DND-41 (cell line): ENCODE data around the gene RGL4.

Experiments
- EZH2 ChIP-seq: IDR thresholded peaks from 3 replicates; pipeline ENCODE4 v1.6.1; 2012; ENCODE audit warnings: borderline replicate concordance, low read depth, mild to moderate bottlenecking, moderate library complexity, low read length, inconsistent platforms; ENCODE audit not compliant: severe bottlenecking
- TF ChIP-seq, protein P1 (sequence below): IDR thresholded peaks from 2 replicates; pipeline ENCODE4 v1.5.1; 2012; ENCODE audit warnings: borderline replicate concordance, low read length, moderate library complexity, mild to moderate bottlenecking; ENCODE audit not compliant: poor library complexity, severe bottlenecking; ENCODE audit errors: extremely low read depth

DNA sequence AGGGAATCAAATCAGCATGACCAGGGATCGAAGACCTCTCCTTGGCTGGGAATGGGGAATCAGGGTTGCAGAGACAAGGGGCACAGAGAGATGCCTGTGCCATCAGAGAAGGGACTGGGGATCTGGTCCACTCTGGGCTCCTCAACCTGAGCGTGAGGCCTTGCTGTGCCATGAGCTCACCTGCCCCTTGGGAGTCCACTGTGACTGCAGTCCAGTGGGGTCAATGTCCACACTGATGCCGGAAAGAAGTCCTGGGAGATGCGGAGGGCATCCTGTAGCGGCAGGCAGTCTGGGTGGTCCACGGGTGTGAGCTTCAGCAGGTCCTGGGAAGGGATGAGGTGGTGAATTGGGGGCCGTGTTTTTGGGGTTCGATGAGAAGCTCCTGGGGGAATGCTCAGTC, 7.3 kb upstream of the RGL4 start:
- TF ChIP-seq, protein P1, sequence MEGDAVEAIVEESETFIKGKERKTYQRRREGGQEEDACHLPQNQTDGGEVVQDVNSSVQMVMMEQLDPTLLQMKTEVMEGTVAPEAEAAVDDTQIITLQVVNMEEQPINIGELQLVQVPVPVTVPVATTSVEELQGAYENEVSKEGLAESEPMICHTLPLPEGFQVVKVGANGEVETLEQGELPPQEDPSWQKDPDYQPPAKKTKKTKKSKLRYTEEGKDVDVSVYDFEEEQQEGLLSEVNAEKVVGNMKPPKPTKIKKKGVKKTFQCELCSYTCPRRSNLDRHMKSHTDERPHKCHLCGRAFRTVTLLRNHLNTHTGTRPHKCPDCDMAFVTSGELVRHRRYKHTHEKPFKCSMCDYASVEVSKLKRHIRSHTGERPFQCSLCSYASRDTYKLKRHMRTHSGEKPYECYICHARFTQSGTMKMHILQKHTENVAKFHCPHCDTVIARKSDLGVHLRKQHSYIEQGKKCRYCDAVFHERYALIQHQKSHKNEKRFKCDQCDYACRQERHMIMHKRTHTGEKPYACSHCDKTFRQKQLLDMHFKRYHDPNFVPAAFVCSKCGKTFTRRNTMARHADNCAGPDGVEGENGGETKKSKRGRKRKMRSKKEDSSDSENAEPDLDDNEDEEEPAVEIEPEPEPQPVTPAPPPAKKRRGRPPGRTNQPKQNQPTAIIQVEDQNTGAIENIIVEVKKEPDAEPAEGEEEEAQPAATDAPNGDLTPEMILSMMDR, result no peak
- TF ChIP-seq EZH2, result no peak
